Activated B cell treated with CpG ODN at 0.5 μM for 24 hours (primary cell): ENCODE measurements around the gene SYNJ2. TPM values are rescaled to one million over a fixed set of nuclear protein-coding genes. Genes with fewer than 3 reads are reported as not detected.

Experiments used
- ATAC-seq: fragments of 200-7000 bp; cut with Tn5 transposase; one replicate; pipeline ENCODE4 v1.10.0; 2021; ENCODE audit warnings: low read depth, mild to moderate bottlenecking, moderate library complexity
- CTCF ChIA-PET: fragments of 350-600 bp; sonication (Branson Sonifier 250); formaldehyde crosslinking; loops from one replicate; lab custom pipeline; 2021; ENCODE audit warnings: antibody characterized with exemption; lab: Charles Lee
- POLR2A ChIA-PET: fragments of 350-600 bp; sonication (Branson Sonifier 250); formaldehyde crosslinking; loops from one replicate; lab custom pipeline; 2021; ENCODE audit warnings: antibody characterized with exemption; lab: Charles Lee
- DNase-seq: peaks from one replicate; pipeline ENCODE4 v3.0.0; 2022
- H3K27ac Mint-ChIP-seq: one replicate; pipeline ENCODE4 v1.8.0; 2020; ENCODE audit warnings: mixed read lengths
- H3K27me3 Mint-ChIP-seq: one replicate; pipeline ENCODE4 v1.8.0; 2021; ENCODE audit warnings: mixed read lengths
- H3K36me3 Mint-ChIP-seq: one replicate; pipeline ENCODE4 v1.8.0; 2021; ENCODE audit warnings: low read depth, mixed read lengths
- H3K4me1 Mint-ChIP-seq: one replicate; pipeline ENCODE4 v1.8.0; 2021; ENCODE audit warnings: mixed read lengths
- H3K4me3 Mint-ChIP-seq: one replicate; pipeline ENCODE4 v1.8.0; 2020; ENCODE audit warnings: mild to moderate bottlenecking, mixed read lengths
- H3K9me3 Mint-ChIP-seq: one replicate; pipeline ENCODE4 v1.8.0; 2020; ENCODE audit warnings: mixed read lengths
- CTCF ChIP-seq: fragments of 200-600 bp; IDR thresholded peaks from one replicate; pipeline ENCODE4 v1.8.0; 2022; ENCODE audit warnings: antibody characterized with exemption, mild to moderate bottlenecking
- intact Hi-C: fragments of 100-400 bp; cut with micrococcal nuclease; formaldehyde crosslinking; loops from one replicate; pipeline ENCODE4 v1.15.1; 2024
- total RNA-seq: library from RNA; stranded (reverse); gene quantifications from 2 replicates; pipeline ENCODE4 v1.2.3, GENCODE V29; 2022

Gene SYNJ2
- total RNA-seq, 1 donor from 2014 or later = 25.0 TPM

GRCh38 chr6:158047563-158048323 lies 66.1 kb downstream of the SYNJ2 start:
- intact Hi-C loops = no loop called here
- ATAC-seq = no peak
- no peak for DNase-seq
- Mint-ChIP-seq H3K27ac (no peak overlapping the region), H3K9me3 (no peaks in the 10 kb centered on the region), H3K4me1 (no peaks in the 10 kb centered on the region), H3K27me3 (no peaks in the 10 kb centered on the region), H3K4me3 (no peak overlapping the region), H3K36me3 (peaks cover 35% of the 10 kb centered on the region)
- ChIA-PET POLR2A (no interaction called here), CTCF (interaction anchor here (0.5 kb wide), 1 partner anchor 247 kb away, joined by 3 read pairs; no protein-coding TSS in a partner anchor)
- no peak for TF ChIP-seq CTCF

DNA sequence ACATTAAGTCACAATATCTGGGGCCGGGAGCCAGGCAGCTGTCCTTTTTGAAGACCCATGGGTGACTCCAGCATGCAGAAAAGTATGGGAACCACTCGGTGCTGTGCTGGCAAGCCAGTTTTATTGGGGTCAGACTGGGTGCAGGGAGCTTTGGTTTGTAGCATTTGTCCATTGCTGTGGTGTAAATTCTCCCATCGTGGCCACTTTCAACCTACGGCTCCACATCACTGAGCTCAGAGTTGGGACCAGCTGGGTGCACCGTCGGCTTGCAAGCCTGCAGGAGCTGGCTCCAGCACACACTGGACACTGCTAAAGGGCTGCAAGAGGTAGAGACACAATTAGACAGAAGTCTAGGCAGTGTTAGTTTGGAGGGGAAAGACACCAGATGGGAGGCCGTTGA lies 66.9 kb downstream of the SYNJ2 start:
- Mint-ChIP-seq H3K4me3 (no peak overlapping the region), H3K9me3 (no peaks in the 10 kb centered on the region), H3K4me1 (no peaks in the 10 kb centered on the region), H3K27ac (no peak overlapping the region), H3K36me3 (peaks cover 29% of the 10 kb centered on the region), H3K27me3 (no peaks in the 10 kb centered on the region)
- DNase-seq (no peak), ATAC-seq (no peak)
- ChIA-PET CTCF (no interaction called here), POLR2A (no interaction called here)
- no peak for TF ChIP-seq CTCF
- intact Hi-C loops = no loop called here

GRCh38 chr6:158049055-158050028 lies 67.7 kb downstream of the SYNJ2 start:
- no peaks in the 10 kb centered on the region for H3K4me1 Mint-ChIP-seq
- H3K27ac Mint-ChIP-seq = no peak overlapping the region
- no peaks in the 10 kb centered on the region for H3K27me3 Mint-ChIP-seq
- intact Hi-C loops = no loop called here
- DNase-seq (no peak), ATAC-seq (no peak)
- CTCF ChIA-PET = no interaction called here
- peaks cover 22% of the 10 kb centered on the region for H3K36me3 Mint-ChIP-seq
- no peaks in the 10 kb centered on the region for H3K9me3 Mint-ChIP-seq
- no peak for TF ChIP-seq CTCF
- H3K4me3 Mint-ChIP-seq = no peak overlapping the region
- POLR2A ChIA-PET = no interaction called here

DNA sequence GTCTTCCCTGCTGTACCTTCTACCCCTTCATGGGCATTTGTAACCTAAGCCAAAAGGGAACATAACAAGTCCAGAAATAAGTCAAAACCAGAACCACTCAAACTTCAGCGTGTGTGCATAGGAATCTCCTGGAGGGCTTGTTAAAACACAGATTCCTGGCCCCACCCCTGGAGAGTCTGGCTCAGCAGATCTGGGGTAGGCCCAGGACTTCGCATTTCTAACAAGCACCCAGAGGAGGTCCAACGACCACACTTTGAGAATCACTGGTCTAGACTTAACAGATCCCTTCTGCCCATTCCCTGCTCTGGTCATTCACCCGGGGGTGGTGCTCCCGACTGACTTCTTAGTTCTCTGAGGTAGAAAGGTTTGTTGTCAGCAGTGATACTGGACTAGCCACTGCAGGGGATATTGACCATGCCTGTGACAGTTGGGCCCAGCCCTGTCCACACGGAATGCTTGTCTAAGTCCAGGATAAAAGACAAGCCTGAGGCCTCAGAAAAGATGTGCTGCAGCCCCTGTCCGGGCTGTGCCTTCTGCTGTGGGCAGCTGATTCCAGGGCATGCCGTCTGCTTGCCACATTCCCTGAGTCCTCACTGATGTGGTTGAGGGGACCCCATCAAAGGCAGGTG lies 68.6 kb downstream of the SYNJ2 start:
- POLR2A ChIA-PET = no interaction called here
- H3K36me3 Mint-ChIP-seq = peaks cover 17% of the 10 kb centered on the region
- intact Hi-C loops = no loop called here
- H3K27ac Mint-ChIP-seq = no peak overlapping the region
- DNase-seq = no peak
- no peak for ATAC-seq
- no peaks in the 10 kb centered on the region for H3K9me3 Mint-ChIP-seq
- TF ChIP-seq CTCF = no peak
- CTCF ChIA-PET = no interaction called here
- H3K4me3 Mint-ChIP-seq = no peak overlapping the region
- H3K4me1 Mint-ChIP-seq = no peaks in the 10 kb centered on the region
- no peaks in the 10 kb centered on the region for H3K27me3 Mint-ChIP-seq
